ENCODE data around the gene GPD1.

GRCh38 chr12:50083301-50083700 lies 20.5 kb upstream of the GPD1 start:
- TF ChIP-seq, protein P1, sequence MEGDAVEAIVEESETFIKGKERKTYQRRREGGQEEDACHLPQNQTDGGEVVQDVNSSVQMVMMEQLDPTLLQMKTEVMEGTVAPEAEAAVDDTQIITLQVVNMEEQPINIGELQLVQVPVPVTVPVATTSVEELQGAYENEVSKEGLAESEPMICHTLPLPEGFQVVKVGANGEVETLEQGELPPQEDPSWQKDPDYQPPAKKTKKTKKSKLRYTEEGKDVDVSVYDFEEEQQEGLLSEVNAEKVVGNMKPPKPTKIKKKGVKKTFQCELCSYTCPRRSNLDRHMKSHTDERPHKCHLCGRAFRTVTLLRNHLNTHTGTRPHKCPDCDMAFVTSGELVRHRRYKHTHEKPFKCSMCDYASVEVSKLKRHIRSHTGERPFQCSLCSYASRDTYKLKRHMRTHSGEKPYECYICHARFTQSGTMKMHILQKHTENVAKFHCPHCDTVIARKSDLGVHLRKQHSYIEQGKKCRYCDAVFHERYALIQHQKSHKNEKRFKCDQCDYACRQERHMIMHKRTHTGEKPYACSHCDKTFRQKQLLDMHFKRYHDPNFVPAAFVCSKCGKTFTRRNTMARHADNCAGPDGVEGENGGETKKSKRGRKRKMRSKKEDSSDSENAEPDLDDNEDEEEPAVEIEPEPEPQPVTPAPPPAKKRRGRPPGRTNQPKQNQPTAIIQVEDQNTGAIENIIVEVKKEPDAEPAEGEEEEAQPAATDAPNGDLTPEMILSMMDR (IDR thresholded peaks at IDR 0.05 in 8 of 11, conservative IDR thresholded peaks at IDR 0.05 in 3 of 11) = no peak
- TF ChIP-seq POLR2AphosphoS5 (IDR thresholded peaks at IDR 0.05) = no peak

All from spleen (tissue), 7 donors.